HepG2 (cell line): ENCODE data around the gene BBS9. TPM values are rescaled to one million over a fixed set of nuclear protein-coding genes. Genes with fewer than 3 reads are reported as not detected.

ENCODE experiments used
- ATAC-seq: fragments of 200-7000 bp; cut with Tn5 transposase; 3 replicates; pipeline ENCODE4 v1.9.1; 2020; ENCODE audit warnings: mild to moderate bottlenecking, moderate library complexity
- BruUV-seq: library from RNA; stranded (reverse); fragments of 400-500 nt; replicated peaks from 2 replicates; lab custom pipeline; 2021; lab: Mats Ljungman, UMichigan
- CTCF ChIA-PET: fragments of 300-600 bp; formaldehyde crosslinking; extraction: SDS; loops from one replicate; lab custom pipeline; 2021; ENCODE audit warnings: low total read pairs, inconsistent platforms, low intra/inter-chr PET ratio; lab: Yijun Ruan, JAX
- POLR2A ChIA-PET: fragments of 350-600 bp; sonication (Branson Sonifier 250); formaldehyde crosslinking; loops from one replicate; lab custom pipeline; 2020; ENCODE audit warnings: antibody characterized with exemption, inconsistent platforms; lab: Yijun Ruan, JAX
- DNase-seq: peaks from one replicate; pipeline ENCODE4 v3.0.0-alpha.2; 2015; ENCODE audit warnings: low spot score
- FAIRE-seq: peaks from 3 replicates; lab custom pipeline; 2011; peaks lifted over from hg19 to GRCh38; lab: Jason Lieb, UNC
- H2AFZ ChIP-seq: one replicate; pipeline ENCODE4 v1.6.1; 2011; ENCODE audit warnings: low read length, inconsistent platforms
- H3K27ac ChIP-seq: fragments of 300-600 bp; 3 replicates; pipeline ENCODE4 v1.8.0; 2011; ENCODE audit warnings: mixed run types, mild to moderate bottlenecking, mixed read lengths, low read length, inconsistent platforms; ENCODE audit not compliant: insufficient read depth; ENCODE audit errors: extremely low read length
- H3K27me3 ChIP-seq, 2 experiments: fragments of 200-600 bp in 1 of 2; 2 replicates in 1 of 2; 3 replicates in 1 of 2; pipeline versions ENCODE4 v1.6.0 to v1.8.0; 2011; ENCODE audit warnings: low read length in 2 of 2, mild to moderate bottlenecking in 2 of 2, moderate library complexity in 2 of 2, inconsistent platforms in 1 of 2; ENCODE audit not compliant: insufficient read depth in 2 of 2, control insufficient read depth in 1 of 2
- H3K36me3 ChIP-seq, 2 experiments: fragments of 200-600 bp in 1 of 2; replicated peaks in 1 of 2; 2 replicates in 1 of 2; 3 replicates in 1 of 2; pipeline versions ENCODE4 v1.5.1 to v1.8.0; 2011; ENCODE audit warnings: low read length in 2 of 2, inconsistent platforms in 1 of 2; ENCODE audit not compliant: insufficient read depth in 2 of 2, control insufficient read depth in 1 of 2
- H3K4me1 ChIP-seq: 2 replicates; pipeline ENCODE4 v1.5.1; 2012; ENCODE audit warnings: low read length, inconsistent platforms; ENCODE audit not compliant: insufficient read depth
- H3K4me2 ChIP-seq: 2 replicates; pipeline ENCODE4 v1.6.0; 2011; ENCODE audit warnings: low read depth, low read length, inconsistent platforms
- H3K4me3 ChIP-seq, 3 experiments: fragments of 200-600 bp in 1 of 3; sonication (generic), shearing (Covaris generic) in 1 of 3; replicated peaks in 1 of 3; 2 replicates each; pipeline ENCODE4 v1.5.1; 2011 to 2016; ENCODE audit warnings: low read length in 3 of 3, inconsistent platforms in 2 of 3, low read depth in 2 of 3, mild to moderate bottlenecking in 2 of 3, control low read depth in 1 of 3, mixed read lengths in 1 of 3; ENCODE audit not compliant: insufficient read depth in 1 of 3
- H3K79me2 ChIP-seq: one replicate; pipeline ENCODE4 v1.6.1; 2011; ENCODE audit warnings: low read length, inconsistent platforms; ENCODE audit not compliant: insufficient read depth
- H3K9ac ChIP-seq: 2 replicates; pipeline ENCODE4 v1.6.0; 2011; ENCODE audit warnings: mild to moderate bottlenecking, low read depth, low read length, inconsistent platforms; ENCODE audit not compliant: insufficient read depth
- H3K9me3 ChIP-seq: 2 replicates; pipeline ENCODE4 v1.5.1; 2012; ENCODE audit warnings: mild to moderate bottlenecking, low read length
- H4K20me1 ChIP-seq: 2 replicates; pipeline ENCODE4 v1.6.0; 2011; ENCODE audit warnings: inconsistent platforms, mild to moderate bottlenecking, low read length, moderate library complexity; ENCODE audit not compliant: insufficient read depth
- ARID4A ChIP-seq: sonication (generic); formaldehyde crosslinking; IDR thresholded peaks from 2 replicates; pipeline ENCODE4 v1.5.0; 2020; ENCODE audit warnings: mild to moderate bottlenecking, missing genetic modification reagents, borderline replicate concordance
- SAP130 ChIP-seq: IDR thresholded peaks from 2 replicates; pipeline ENCODE4 v1.6.1; 2016; ENCODE audit warnings: low read depth
- SMC3 ChIP-seq: IDR thresholded peaks from 2 replicates; pipeline ENCODE4 v1.6.1; 2011; ENCODE audit warnings: low read length, improper control_type of control experiment
- ZBTB33 ChIP-seq: sonication (generic); formaldehyde crosslinking; IDR thresholded peaks from 2 replicates; pipeline ENCODE4 v1.4.0; 2020; ENCODE audit warnings: missing genetic modification reagents
- ZNF878 ChIP-seq: sonication (generic); formaldehyde crosslinking; IDR thresholded peaks from 2 replicates; pipeline ENCODE4 v1.8.1; 2023; ENCODE audit warnings: mild to moderate bottlenecking, missing genetic modification reagents, moderate library complexity
- WGBS: methylation state at CpG from one replicate; pipeline ENCODE4 v1.1.6; 2017; ENCODE audit warnings: low lambda C conversion rate; 5-methylcytosine and 5-hydroxymethylcytosine counted together
- in situ Hi-C: cut with HindIII; loops from 2 replicates; pipeline ENCODE4 v1.10.0; 2017; ENCODE audit warnings: low pct_unique_long_range_greater_than_20kb; ENCODE audit not compliant: extremely low pct_ligation_motif_present
- intact Hi-C: fragments of 100-400 bp; cut with micrococcal nuclease; formaldehyde crosslinking; loops from one replicate; pipeline ENCODE4 v1.10.0; 2022; ENCODE audit not compliant: unreplicated experiment
- polyA plus RNA-seq, 8 experiments: library from polyadenylated mRNA; depleted of rRNA in 3 of 8; stranded (reverse) in 7 of 8; unstranded in 1 of 8; fragments of >200 nt; fragmentation: Illumina TruSeq in 4 of 8; extraction: Trizol in 4 of 8; gene quantifications; 2 replicates each; pipeline versions ENCODE4 v1.2.1 to v1.2.3, GENCODE V29; 2011 to 2016; ENCODE audit warnings: low read depth in 4 of 8, missing spikeins in 1 of 8, mixed read lengths in 1 of 8; ENCODE audit not compliant: insufficient read depth in 1 of 8
- total RNA-seq, 5 experiments: library from RNA; depleted of rRNA; stranded (reverse); fragments of >200 nt; fragmentation: Illumina TruSeq; extraction: Trizol; gene quantifications; 2 replicates each; pipeline ENCODE4 v1.2.3, GENCODE V29; 2016; ENCODE audit warnings: low read depth in 1 of 5
- TF ChIP-seq, protein P1 (sequence below): sonication (generic); formaldehyde crosslinking; IDR thresholded peaks from 2 replicates; pipeline ENCODE4 v1.4.0; 2020; ENCODE audit warnings: missing genetic modification reagents

BBS9 gene
- total and polyA plus RNA-seq, 2 of the 13 experiments (the other 11 are each of a cell fraction or from before 2014, with no cell fraction given), result 5.1 to 7.8 TPM

DNA sequence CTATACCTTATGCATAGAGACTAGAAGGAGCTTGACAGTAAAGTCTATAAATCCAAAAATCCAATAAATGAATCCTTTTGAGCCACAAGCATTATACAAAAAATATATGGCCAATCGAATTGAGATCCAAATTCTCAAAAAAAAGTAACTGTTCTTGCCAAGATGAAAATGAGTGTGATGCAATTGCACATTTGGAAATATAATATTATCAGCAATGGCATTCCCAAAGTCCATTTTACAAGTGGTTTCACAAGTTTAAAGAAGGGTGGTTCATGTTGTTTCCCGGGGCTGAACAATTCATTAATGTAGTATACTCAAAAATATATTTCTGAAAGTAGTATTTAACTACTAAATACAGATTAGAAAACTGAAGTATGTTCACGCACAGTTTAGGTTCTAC is 27.5 kb upstream of the BBS9 start (continued):
- TF ChIP-seq, protein P1, sequence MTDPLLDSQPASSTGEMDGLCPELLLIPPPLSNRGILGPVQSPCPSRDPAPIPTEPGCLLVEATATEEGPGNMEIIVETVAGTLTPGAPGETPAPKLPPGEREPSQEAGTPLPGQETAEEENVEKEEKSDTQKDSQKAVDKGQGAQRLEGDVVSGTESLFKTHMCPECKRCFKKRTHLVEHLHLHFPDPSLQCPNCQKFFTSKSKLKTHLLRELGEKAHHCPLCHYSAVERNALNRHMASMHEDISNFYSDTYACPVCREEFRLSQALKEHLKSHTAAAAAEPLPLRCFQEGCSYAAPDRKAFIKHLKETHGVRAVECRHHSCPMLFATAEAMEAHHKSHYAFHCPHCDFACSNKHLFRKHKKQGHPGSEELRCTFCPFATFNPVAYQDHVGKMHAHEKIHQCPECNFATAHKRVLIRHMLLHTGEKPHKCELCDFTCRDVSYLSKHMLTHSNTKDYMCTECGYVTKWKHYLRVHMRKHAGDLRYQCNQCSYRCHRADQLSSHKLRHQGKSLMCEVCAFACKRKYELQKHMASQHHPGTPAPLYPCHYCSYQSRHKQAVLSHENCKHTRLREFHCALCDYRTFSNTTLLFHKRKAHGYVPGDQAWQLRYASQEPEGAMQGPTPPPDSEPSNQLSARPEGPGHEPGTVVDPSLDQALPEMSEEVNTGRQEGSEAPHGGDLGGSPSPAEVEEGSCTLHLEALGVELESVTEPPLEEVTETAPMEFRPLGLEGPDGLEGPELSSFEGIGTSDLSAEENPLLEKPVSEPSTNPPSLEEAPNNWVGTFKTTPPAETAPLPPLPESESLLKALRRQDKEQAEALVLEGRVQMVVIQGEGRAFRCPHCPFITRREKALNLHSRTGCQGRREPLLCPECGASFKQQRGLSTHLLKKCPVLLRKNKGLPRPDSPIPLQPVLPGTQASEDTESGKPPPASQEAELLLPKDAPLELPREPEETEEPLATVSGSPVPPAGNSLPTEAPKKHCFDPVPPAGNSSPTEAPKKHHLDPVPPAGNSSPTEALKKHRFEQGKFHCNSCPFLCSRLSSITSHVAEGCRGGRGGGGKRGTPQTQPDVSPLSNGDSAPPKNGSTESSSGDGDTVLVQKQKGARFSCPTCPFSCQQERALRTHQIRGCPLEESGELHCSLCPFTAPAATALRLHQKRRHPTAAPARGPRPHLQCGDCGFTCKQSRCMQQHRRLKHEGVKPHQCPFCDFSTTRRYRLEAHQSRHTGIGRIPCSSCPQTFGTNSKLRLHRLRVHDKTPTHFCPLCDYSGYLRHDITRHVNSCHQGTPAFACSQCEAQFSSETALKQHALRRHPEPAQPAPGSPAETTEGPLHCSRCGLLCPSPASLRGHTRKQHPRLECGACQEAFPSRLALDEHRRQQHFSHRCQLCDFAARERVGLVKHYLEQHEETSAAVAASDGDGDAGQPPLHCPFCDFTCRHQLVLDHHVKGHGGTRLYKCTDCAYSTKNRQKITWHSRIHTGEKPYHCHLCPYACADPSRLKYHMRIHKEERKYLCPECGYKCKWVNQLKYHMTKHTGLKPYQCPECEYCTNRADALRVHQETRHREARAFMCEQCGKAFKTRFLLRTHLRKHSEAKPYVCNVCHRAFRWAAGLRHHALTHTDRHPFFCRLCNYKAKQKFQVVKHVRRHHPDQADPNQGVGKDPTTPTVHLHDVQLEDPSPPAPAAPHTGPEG (CRISPR knock-in tag), result no peak

DNA sequence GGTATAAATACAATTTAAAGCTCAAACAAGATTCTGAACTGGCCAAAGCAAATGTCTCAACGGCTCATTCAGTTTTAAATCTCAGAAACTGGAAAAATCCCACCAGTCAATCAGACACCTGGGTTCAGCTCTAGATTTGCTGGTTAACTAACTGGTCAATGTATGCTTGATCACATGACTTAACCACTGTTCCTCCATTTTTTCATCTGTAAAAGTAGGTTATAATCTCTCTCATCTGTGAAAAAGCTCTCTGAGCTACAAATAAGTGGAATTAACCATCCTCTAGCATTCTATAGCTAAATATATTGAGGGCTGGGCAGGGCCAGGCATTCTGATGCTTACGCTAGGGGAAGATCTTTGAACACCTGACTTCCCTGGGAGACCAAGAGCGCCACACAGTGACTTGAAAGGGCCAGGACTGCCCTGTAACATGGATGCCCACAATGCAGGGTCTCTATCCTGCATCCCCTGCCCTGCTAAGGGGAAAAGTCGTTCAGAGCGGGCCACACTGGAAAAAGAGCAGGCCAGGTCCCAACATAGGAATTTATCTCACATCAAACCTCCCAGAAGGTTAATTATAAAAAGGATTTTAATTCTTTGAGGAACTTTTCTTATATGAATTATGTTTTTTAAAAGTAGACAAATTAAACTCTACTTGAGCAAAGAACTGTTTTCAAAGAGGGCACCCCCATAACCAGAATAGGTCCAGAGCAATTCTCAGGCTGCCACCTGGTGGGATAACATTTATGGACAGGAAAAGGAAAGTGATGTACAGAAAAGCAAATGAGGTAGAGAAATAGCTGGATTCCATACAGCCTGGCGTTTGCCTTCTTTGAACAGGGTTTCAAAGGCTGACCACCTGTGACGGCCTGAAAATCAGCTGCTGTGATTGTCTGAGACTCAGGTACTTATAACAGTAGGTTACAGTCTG is 22.0 kb upstream of the BBS9 start:
- ChIA-PET CTCF (no interaction called here), POLR2A (interaction anchor here (1.3 to 2.5 kb wide), 2 partner anchors 46 to 51 kb away, joined by 3 to 10 read pairs; partner anchors contain the start of gene NT5C3A)
- no TSS peak for BruUV-seq
- Histone ChIP-seq H4K20me1 (peaks cover 12% of the 10 kb centered on the region), H3K9me3 (no peaks in the 10 kb centered on the region), H3K4me3 (peak overlapping the region; percentile 85 to 88 (median 87)), H2AFZ (no peak overlapping the region), H3K27ac (no peak overlapping the region), H3K4me1 (peaks cover 55% of the 10 kb centered on the region), H3K27me3 (peaks cover 0 to 1% of the 10 kb centered on the region in 2 experiments; a peak in 1 of 5 replicates), H3K4me2 (peak overlapping the region; percentile 97), H3K36me3 (peaks cover 7 to 18% of the 10 kb centered on the region in 2 experiments; a peak in 4 of 5 replicates), H3K9ac (peak overlapping the region; percentile 85), H3K79me2 (peaks cover 51% of the 10 kb centered on the region)
- DNase-seq, result peak; percentile 47
- peak; percentile 46 for FAIRE-seq
- in situ Hi-C loops, result no loop called here
- intact Hi-C loops, result loop anchor here (2.0 to 5.0 kb wide), 4 partner anchors 45 to 215 kb away; partner anchors contain the start of genes FKBP9, KBTBD2 and NT5C3A
- 65% methylated on average over 7 of the region's 7 CpGs for WGBS
- ATAC-seq, result peak; percentile 34
- TF ChIP-seq ZBTB33 (CRISPR knock-in tag) (0 out of 2 replicates have a peak, but pooled peaks have one; percentile 47), SAP130 (0 out of 2 replicates have a peak, but pooled peaks have one; percentile 19), SMC3 (peak; percentile 23; the same call in 1 of the 2 replicates), ZNF878 (0 out of 2 replicates have a peak, but pooled peaks have one; percentile 39), ARID4A (CRISPR knock-in tag) (peak; percentile 32; the same call in 1 of the 2 replicates)
